SK-N-MC (cell line): ENCODE results near the gene FBXO10.

Experiments
- DNase-seq: peaks from one replicate; pipeline ENCODE4 v3.0.0-alpha.2; 2011; ENCODE audit warnings: low read depth, low spot score
- H3K27ac ChIP-seq: fragments of 200-600 bp; sonication (generic); 2 replicates; pipeline ENCODE4 v1.5.1; 2016; ENCODE audit warnings: mixed run types
- H3K36me3 ChIP-seq: fragments of 200-600 bp; sonication (generic); 2 replicates; pipeline ENCODE4 v1.6.1; 2017; ENCODE audit warnings: antibody characterized with exemption, low read length, mixed read lengths; ENCODE audit not compliant: insufficient read depth
- H3K4me3 ChIP-seq: fragments of 200-600 bp; sonication (generic); 2 replicates; pipeline ENCODE4 v1.5.1; 2016
- H3K9ac ChIP-seq: fragments of 200-600 bp; sonication (generic); 2 replicates; pipeline ENCODE4 v1.8.0; 2017; ENCODE audit warnings: mixed run types, mixed read lengths; ENCODE audit not compliant: insufficient read length
- H3K9me3 ChIP-seq: fragments of 200-600 bp; sonication (generic); 2 replicates; pipeline ENCODE4 v1.6.1; 2017; ENCODE audit warnings: low read depth, mild to moderate bottlenecking, antibody characterized with exemption, low read length, moderate library complexity, mixed read lengths
- EZH2 ChIP-seq: fragments of 200-600 bp; sonication (generic); IDR thresholded peaks from one replicate; pipeline ENCODE4 v1.6.1; 2017; ENCODE audit warnings: antibody characterized with exemption
- FOXP2 ChIP-seq: optimal IDR thresholded peaks from 2 replicates; pipeline ENCODE3; 2011; ENCODE audit warnings: mild to moderate bottlenecking, moderate library complexity; ENCODE audit not compliant: insufficient read depth; ENCODE audit errors: extremely low read length, control extremely low read depth
- POLR2AphosphoS5 ChIP-seq: IDR thresholded peaks from 2 replicates; pipeline ENCODE4 v1.6.1; 2012; ENCODE audit warnings: mild to moderate bottlenecking, low read depth, low read length, borderline replicate concordance

FBXO10 gene

DNA sequence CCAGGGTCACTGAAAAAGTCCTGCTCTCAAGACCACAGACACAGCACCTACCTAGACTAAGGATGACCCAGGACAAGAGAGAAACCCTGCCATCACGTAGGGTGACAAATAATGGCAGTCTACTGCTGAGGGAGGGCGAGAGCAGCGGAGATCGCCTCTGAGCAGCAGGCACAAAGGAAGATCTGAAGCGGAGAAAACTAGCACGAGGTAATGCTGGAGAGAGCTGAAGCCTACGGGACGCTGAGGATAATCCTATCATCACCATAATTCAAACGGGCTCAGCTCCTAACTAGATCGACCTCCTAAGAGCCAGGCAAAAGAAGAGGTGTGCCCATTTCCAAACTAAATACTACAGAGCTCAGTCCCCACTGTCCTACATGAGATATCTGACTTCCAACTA, 41.3 kb downstream of the FBXO10 start:
- DNase-seq, result no peak
- Histone ChIP-seq H3K27ac (no peak overlapping the region), H3K9me3 (no peaks in the 10 kb centered on the region), H3K36me3 (peaks cover 22% of the 10 kb centered on the region; the same call in 1 of the 2 replicates), H3K9ac (no peak overlapping the region), H3K4me3 (no peak overlapping the region)
- TF ChIP-seq POLR2AphosphoS5 (no peak), EZH2 (no peak), FOXP2 (no peak)

GRCh38 chr9:37534412-37534811, 41.8 kb downstream of the FBXO10 start:
- Histone ChIP-seq H3K4me3 (no peak overlapping the region), H3K27ac (no peak overlapping the region), H3K9ac (no peak overlapping the region), H3K36me3 (peaks cover 22% of the 10 kb centered on the region; the same call in 1 of the 2 replicates), H3K9me3 (no peaks in the 10 kb centered on the region)
- no peak for DNase-seq
- TF ChIP-seq POLR2AphosphoS5 (no peak), FOXP2 (no peak), EZH2 (no peak)

DNA sequence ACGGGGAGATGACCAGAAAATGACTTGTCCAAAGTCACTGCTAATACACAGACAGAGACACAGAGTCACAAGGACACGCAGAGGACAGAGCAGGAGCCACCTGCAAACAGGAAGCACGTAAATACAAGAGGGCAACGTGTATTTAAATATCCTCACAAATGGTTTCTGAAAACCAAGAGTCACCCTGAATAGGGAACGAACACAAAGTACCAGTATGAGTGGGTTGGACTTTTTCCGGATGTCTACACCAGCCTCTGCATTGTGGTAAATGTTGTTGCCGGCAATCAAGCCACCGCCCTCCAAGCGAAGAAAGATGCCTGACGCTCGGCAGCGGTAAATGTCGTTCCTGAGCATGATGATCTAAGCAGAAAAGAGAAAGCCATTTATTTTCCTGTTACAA, 44.5 kb downstream of the FBXO10 start:
- no peak for TF ChIP-seq EZH2
- no peak for TF ChIP-seq POLR2AphosphoS5
- TF ChIP-seq FOXP2, result no peak
- H3K27ac ChIP-seq, result no peak overlapping the region
- peaks cover 2% of the 10 kb centered on the region; the same call in 1 of the 2 replicates for H3K36me3 ChIP-seq
- no peak overlapping the region for H3K9ac ChIP-seq
- no peak for DNase-seq
- H3K4me3 ChIP-seq, result no peak overlapping the region
- H3K9me3 ChIP-seq, result no peaks in the 10 kb centered on the region

GRCh38 chr9:37528652-37529471, 47.3 kb downstream of the FBXO10 start:
- TF ChIP-seq FOXP2 (no peak), EZH2 (no peak), POLR2AphosphoS5 (no peak)
- Histone ChIP-seq H3K9me3 (no peaks in the 10 kb centered on the region), H3K36me3 (peaks cover 16% of the 10 kb centered on the region; the same call in 1 of the 2 replicates), H3K9ac (no peak overlapping the region), H3K27ac (no peak overlapping the region), H3K4me3 (no peak overlapping the region)
- no peak for DNase-seq

DNA sequence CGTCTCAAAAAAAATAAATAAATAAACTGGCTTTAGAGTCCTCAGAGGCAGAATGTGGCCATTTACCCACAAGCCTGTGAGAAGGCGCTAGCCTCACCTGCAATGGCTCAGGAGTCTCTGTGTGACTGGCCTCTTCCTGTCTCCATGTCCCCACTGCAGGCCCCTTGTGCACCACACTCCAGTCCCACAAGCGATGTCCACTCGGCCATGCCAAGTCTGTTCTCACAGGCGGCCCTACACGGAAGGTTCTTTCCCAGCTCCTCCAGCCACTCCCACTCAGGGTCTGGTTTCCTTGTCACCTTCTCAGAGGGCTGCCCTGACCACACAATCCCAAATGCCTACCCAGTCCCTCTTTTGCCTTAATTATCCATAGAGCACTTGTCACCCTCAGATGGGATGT, 52.3 kb downstream of the FBXO10 start:
- Histone ChIP-seq H3K4me3 (no peak overlapping the region), H3K9me3 (no peaks in the 10 kb centered on the region), H3K27ac (no peak overlapping the region), H3K36me3 (peaks cover 26% of the 10 kb centered on the region; the same call in 1 of the 2 replicates), H3K9ac (no peak overlapping the region)
- TF ChIP-seq FOXP2, result no peak
- no peak for TF ChIP-seq EZH2
- TF ChIP-seq POLR2AphosphoS5, result no peak
- no peak for DNase-seq

DNA sequence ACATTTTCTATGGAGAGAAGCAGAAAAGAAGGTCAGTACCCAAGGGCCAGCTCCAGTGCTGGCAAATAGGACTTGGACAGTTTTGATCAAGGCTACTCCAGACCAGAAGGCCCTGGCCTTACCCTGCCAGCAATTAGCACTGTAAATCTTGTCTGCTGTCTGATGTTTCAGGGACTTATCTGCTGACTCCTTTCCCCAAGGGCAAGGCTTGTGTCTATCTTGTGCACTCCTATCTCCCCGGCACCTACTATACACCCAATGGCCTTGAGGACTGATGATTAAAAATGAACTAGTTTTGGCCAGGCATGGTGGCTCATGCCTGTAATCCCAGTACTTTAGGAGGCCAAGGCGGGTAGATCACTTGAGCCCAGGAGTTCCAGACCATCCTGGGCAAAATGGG, 53.2 kb downstream of the FBXO10 start:
- no peak for TF ChIP-seq POLR2AphosphoS5
- TF ChIP-seq FOXP2, result no peak
- TF ChIP-seq EZH2, result no peak
- Histone ChIP-seq H3K36me3 (peaks cover 28% of the 10 kb centered on the region; the same call in 1 of the 2 replicates), H3K9ac (no peak overlapping the region), H3K27ac (no peak overlapping the region), H3K9me3 (no peaks in the 10 kb centered on the region), H3K4me3 (no peak overlapping the region)
- no peak for DNase-seq

GRCh38 chr9:37521111-37521510, 55.1 kb downstream of the FBXO10 start:
- TF ChIP-seq POLR2AphosphoS5, result no peak
- TF ChIP-seq FOXP2, result no peak
- Histone ChIP-seq H3K27ac (no peak overlapping the region), H3K9me3 (no peaks in the 10 kb centered on the region), H3K36me3 (peaks cover 24% of the 10 kb centered on the region; the same call in 1 of the 2 replicates), H3K4me3 (no peak overlapping the region), H3K9ac (no peak overlapping the region)
- DNase-seq, result no peak

- H3K9me3 ChIP-seq, result no peaks in the 10 kb centered on the region
- H3K36me3 ChIP-seq, result peaks cover 24% of the 10 kb centered on the region; the same call in 1 of the 2 replicates
- H3K27ac ChIP-seq, result 0 out of 2 replicates have a peak overlapping the region, but pooled peaks have one; percentile 46
- TF ChIP-seq FOXP2 (no peak), EZH2 (no peak), POLR2AphosphoS5 (no peak)
- H3K9ac ChIP-seq, result no peak overlapping the region
- DNase-seq, result no peak
- H3K4me3 ChIP-seq, result no peak overlapping the region
Measured at GRCh38 chr9:37520641-37521040, 55.5 kb downstream of the FBXO10 start.
